ENCODE measurements around the gene SLC38A10. TPM values are rescaled to one million over a fixed set of nuclear protein-coding genes. Genes with fewer than 3 reads are reported as not detected.

Gene SLC38A10
- total and polyA plus RNA-seq, 2 of the 13 experiments (the other 11 are each of a cell fraction or from before 2014, with no cell fraction given), result 23.4 to 55.8 TPM

DNA sequence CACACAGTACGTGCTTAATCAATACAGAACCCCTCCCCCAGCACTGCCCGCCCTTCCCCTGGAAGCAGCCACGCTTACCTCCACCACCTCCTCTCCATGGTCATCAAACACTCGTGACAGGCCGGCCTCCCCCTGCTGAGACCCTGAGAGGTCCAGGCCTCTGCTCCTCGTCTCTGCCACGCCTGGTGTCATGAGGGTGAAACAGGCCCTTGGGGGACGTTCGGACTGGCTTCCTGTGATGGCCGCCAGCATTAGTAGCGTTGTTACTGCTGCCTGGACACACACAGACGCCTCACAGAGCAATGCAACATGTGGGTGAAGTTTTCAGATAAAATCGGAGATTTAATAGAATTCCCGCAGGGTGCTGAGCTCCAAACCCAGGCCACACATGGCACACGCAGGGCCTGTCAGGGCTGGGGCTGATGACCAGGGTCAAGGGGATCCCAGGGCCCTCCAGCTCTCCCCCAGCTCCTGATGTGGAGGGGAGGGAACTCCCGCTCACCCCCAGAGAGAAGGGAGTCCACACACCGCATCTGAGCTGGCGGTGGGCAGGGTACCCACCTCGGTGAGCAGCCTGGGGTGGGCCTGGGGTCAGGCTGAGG lies 15.9 kb upstream of the SLC38A10 start:
- Histone ChIP-seq H2AFZ (ENCODE audit: low read length) (no peak overlapping the region), H3K4me1 (ENCODE audit: insufficient read depth, low read length) (peaks cover 67% of the 10 kb centered on the region), H3K9me3 (ENCODE audit: low read length) (no peaks in the 10 kb centered on the region), H3K9ac (ENCODE audit: insufficient read depth, low read depth, low read length) (no peak overlapping the region), H3K79me2 (ENCODE audit: insufficient read depth, low read length) (no peaks in the 10 kb centered on the region), H3K27me3 (ENCODE audit: control insufficient read depth in 1 of 2, insufficient read depth in 2 of 2, low read length in 2 of 2) (peaks cover 23 to 65% of the 10 kb centered on the region in 2 experiments), H3K4me3 (replicated peaks in 1 of 3; ENCODE audit: insufficient read depth in 1 of 3, low read depth in 2 of 3, low read length in 3 of 3) (no peak overlapping the region), H3K27ac (ENCODE audit: extremely low read length, insufficient read depth, low read length) (no peak overlapping the region), H3K4me2 (ENCODE audit: low read depth, low read length) (no peak overlapping the region), H3K36me3 (replicated peaks in 1 of 2; ENCODE audit: control insufficient read depth in 1 of 2, insufficient read depth in 2 of 2, low read length in 2 of 2) (no peaks in the 10 kb centered on the region), H4K20me1 (ENCODE audit: insufficient read depth, low read length) (no peaks in the 10 kb centered on the region)
- DNase-seq (ENCODE audit: low spot score) (no peak), ATAC-seq (no peak), FAIRE-seq (no peak)
- in situ Hi-C loops (cut with HindIII; ENCODE audit: extremely low pct_ligation_motif_present, low pct_unique_long_range_greater_than_20kb), result no loop called here
- 43% methylated on average over 16 of the region's 19 CpGs for WGBS (ENCODE audit: low lambda C conversion rate)
- TF ChIP-seq POLR2AphosphoS2 (IDR thresholded peaks at IDR 0.05; ENCODE audit: low read depth, low read length) (no peak), MAFF (IDR thresholded peaks at IDR 0.05; ENCODE audit: low read depth, low read length) (no peak), ZNF747 (CRISPR knock-in tag; IDR thresholded peaks at IDR 0.05; ENCODE audit: borderline replicate concordance) (no peak), ZNF501 (CRISPR knock-in tag; IDR thresholded peaks at IDR 0.05) (no peak)
- TF ChIP-seq, protein P1, sequence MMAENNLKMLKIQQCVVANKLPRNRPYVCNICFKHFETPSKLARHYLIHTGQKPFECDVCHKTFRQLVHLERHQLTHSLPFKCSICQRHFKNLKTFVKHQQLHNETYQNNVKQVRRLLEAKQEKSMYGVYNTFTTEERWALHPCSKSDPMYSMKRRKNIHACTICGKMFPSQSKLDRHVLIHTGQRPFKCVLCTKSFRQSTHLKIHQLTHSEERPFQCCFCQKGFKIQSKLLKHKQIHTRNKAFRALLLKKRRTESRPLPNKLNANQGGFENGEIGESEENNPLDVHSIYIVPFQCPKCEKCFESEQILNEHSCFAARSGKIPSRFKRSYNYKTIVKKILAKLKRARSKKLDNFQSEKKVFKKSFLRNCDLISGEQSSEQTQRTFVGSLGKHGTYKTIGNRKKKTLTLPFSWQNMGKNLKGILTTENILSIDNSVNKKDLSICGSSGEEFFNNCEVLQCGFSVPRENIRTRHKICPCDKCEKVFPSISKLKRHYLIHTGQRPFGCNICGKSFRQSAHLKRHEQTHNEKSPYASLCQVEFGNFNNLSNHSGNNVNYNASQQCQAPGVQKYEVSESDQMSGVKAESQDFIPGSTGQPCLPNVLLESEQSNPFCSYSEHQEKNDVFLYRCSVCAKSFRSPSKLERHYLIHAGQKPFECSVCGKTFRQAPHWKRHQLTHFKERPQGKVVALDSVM (CRISPR knock-in tag; IDR thresholded peaks at IDR 0.05), result 0 out of 2 replicates have a peak, but pooled peaks have one; percentile 26
- intact Hi-C loops (cut with micrococcal nuclease; ENCODE audit: unreplicated experiment), result no loop called here
- ChIA-PET POLR2A (interaction anchor here (4.4 kb wide), 1 partner anchor 15 kb away, joined by 23 read pairs; the partner anchor contains the start of gene SLC38A10), CTCF (ENCODE audit: low intra/inter-chr PET ratio, low total read pairs) (no interaction called here)
- no TSS peak for BruUV-seq (replicated peaks)

Data from HepG2 (cell line).